Sigmoid colon (tissue), 7 donors: ENCODE data around the gene TSPAN5. TPM values are rescaled to one million over a fixed set of nuclear protein-coding genes. Genes with fewer than 3 reads are reported as not detected.

Source experiments
- DNase-seq: peaks from one replicate; pipeline ENCODE4 v3.0.0-alpha.2; 2019
- H3K27ac ChIP-seq, 4 donors: fragments of 200-600 bp; sonication (generic); one replicate each; pipeline ENCODE4 v1.5.1; 2016 to 2019; ENCODE audit warnings: mild to moderate bottlenecking in 1 of 4
- H3K27me3 ChIP-seq, 3 donors: fragments of 200-600 bp; sonication (generic); one replicate each; pipeline ENCODE4 v1.5.1; 2019; ENCODE audit warnings: mild to moderate bottlenecking in 1 of 3
- H3K36me3 ChIP-seq, 4 donors: fragments of 200-600 bp; sonication (generic); one replicate each; pipeline ENCODE4 v1.5.1; 2016 to 2019
- H3K4me1 ChIP-seq, 4 donors: fragments of 200-600 bp; sonication (generic); one replicate each; pipeline ENCODE4 v1.5.1; 2017 to 2019
- H3K4me3 ChIP-seq, 4 donors: fragments of 200-600 bp; sonication (generic); one replicate each; pipeline ENCODE4 v1.5.1; 2017 to 2019; ENCODE audit warnings: mild to moderate bottlenecking in 2 of 4, moderate library complexity in 1 of 4
- H3K9me3 ChIP-seq, 4 donors: fragments of 200-600 bp in 3 of 4; sonication (generic) in 3 of 4; one replicate each; pipeline versions ENCODE4 v1.5.1 to v1.6.1; 2013 to 2019
- CTCF ChIP-seq, 4 experiments: fragments of 450-650 bp in 3 of 4; fragments of 200-600 bp in 1 of 4; IDR thresholded peaks; one replicate each; pipeline ENCODE4 v1.5.1; 2016 to 2019; ENCODE audit warnings: antibody characterized with exemption in 4 of 4, mild to moderate bottlenecking in 3 of 4, moderate library complexity in 2 of 4
- EP300 ChIP-seq, 4 donors: sonication (generic); formaldehyde crosslinking; IDR thresholded peaks; one replicate each; pipeline ENCODE4 v1.6.1; 2017; ENCODE audit warnings: antibody characterized with exemption in 4 of 4
- POLR2A ChIP-seq, 2 donors: fragments of 450-650 bp; IDR thresholded peaks; one replicate each; pipeline ENCODE4 v1.6.1; 2016; ENCODE audit warnings: antibody characterized with exemption in 2 of 2, mild to moderate bottlenecking in 2 of 2, moderate library complexity in 2 of 2
- POLR2AphosphoS5 ChIP-seq, 4 donors: sonication (generic); formaldehyde crosslinking; IDR thresholded peaks; one replicate each; pipeline ENCODE4 v1.6.1; 2017; ENCODE audit warnings: antibody characterized with exemption in 4 of 4
- WGBS, 2 donors: extraction: QIAGEN DNeasy Blood & Tissue Kit; methylation state at CpG; one replicate each; pipeline ENCODE4 v1.1.7; 2013; 5-methylcytosine and 5-hydroxymethylcytosine counted together
- intact Hi-C: fragments of 100-400 bp; cut with DNase I; formaldehyde crosslinking; loops from one replicate; pipeline ENCODE4 v1.15.1; 2023
- polyA plus RNA-seq, 3 donors: library from polyadenylated mRNA; stranded (reverse); fragments of 200-250 nt; gene quantifications; one replicate each; pipeline ENCODE4 v1.2.3, GENCODE V29; 2013
- total RNA-seq, 4 donors: library from RNA; depleted of rRNA; stranded (reverse); fragments of >200 nt; gene quantifications; one replicate each; pipeline ENCODE4 v1.1.0, GENCODE V29; 2016
- donor health status: healthy with polysubstance abuse.
- donor health status: Bipolar disorder and iron deficiency.
- donor health status: healthy.

The TSPAN5 gene
- total and polyA plus RNA-seq, 7 donors, result 1.2 to 18.6 (median 11.2) TPM

GRCh38 chr4:98498774-98499173, 159.6 kb downstream of the TSPAN5 start:
- no peak for TF ChIP-seq POLR2A (IDR thresholded peaks at IDR 0.05)
- no peak for TF ChIP-seq POLR2AphosphoS5 (IDR thresholded peaks at IDR 0.05)
- no peak for TF ChIP-seq EP300 (IDR thresholded peaks at IDR 0.05)
- no peak for TF ChIP-seq CTCF (IDR thresholded peaks at IDR 0.05)
- Histone ChIP-seq H3K4me3 (no peak overlapping the region), H3K36me3 (no peaks in the 10 kb centered on the region), H3K4me1 (peaks cover 0 to 28% (median 23%) of the 10 kb centered on the region in 4 donors), H3K27ac (no peak overlapping the region), H3K9me3 (no peaks in the 10 kb centered on the region), H3K27me3 (no peaks in the 10 kb centered on the region)
- intact Hi-C loops, result loop anchor here (10.0 kb wide), 1 partner anchor 156 kb away; the partner anchor contains the start of gene TSPAN5
- 93 to 95% methylated on average over 6 of the region's 6 CpGs for WGBS, 2 donors
- DNase-seq, result no peak

GRCh38 chr4:98496152-98496845, 162.1 kb downstream of the TSPAN5 start:
- Histone ChIP-seq H3K27me3 (no peaks in the 10 kb centered on the region), H3K36me3 (no peaks in the 10 kb centered on the region), H3K9me3 (no peaks in the 10 kb centered on the region), H3K4me3 (no peak overlapping the region), H3K4me1 (peaks cover 0 to 51% (median 34%) of the 10 kb centered on the region in 4 donors), H3K27ac (peak overlapping the region; percentile 35 to 76 (median 60))
- intact Hi-C loops, result loop anchor here (10.0 kb wide), 1 partner anchor 159 kb away; the partner anchor contains the start of gene TSPAN5
- DNase-seq, result no peak
- 94 to 95% methylated on average over 7 of the region's 7 CpGs for WGBS, 2 donors
- TF ChIP-seq POLR2A (IDR thresholded peaks at IDR 0.05) (no peak), POLR2AphosphoS5 (IDR thresholded peaks at IDR 0.05) (no peak), EP300 (IDR thresholded peaks at IDR 0.05) (no peak), CTCF (IDR thresholded peaks at IDR 0.05) (no peak)

DNA sequence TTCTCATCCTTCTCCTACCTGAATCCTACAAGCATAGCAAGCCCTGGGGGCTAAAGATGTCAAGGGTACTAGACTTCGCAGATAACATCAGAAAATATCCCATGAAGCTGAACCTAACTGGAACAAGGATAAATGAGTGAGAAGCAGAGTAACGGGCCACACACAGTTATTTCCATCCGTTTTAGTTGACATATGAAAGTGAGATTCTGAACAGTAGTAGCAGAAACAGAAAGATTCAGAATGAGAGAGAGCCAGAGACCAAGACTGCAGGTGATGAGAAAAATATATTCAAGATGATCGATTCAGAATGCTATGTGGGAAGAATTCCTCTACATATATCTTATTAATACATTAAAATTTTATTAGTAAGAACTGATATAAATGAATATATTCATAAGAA, 165.1 kb downstream of the TSPAN5 start:
- Histone ChIP-seq H3K27me3 (no peaks in the 10 kb centered on the region), H3K36me3 (no peaks in the 10 kb centered on the region), H3K9me3 (no peaks in the 10 kb centered on the region), H3K4me1 (peaks cover 0 to 57% (median 34%) of the 10 kb centered on the region in 4 donors), H3K27ac (no peak overlapping the region), H3K4me3 (no peak overlapping the region)
- WGBS, 2 donors, result 75 to 77% methylated on average over 4 of the region's 4 CpGs
- TF ChIP-seq POLR2AphosphoS5 (IDR thresholded peaks at IDR 0.05) (no peak), CTCF (IDR thresholded peaks at IDR 0.05) (no peak), POLR2A (IDR thresholded peaks at IDR 0.05) (no peak), EP300 (IDR thresholded peaks at IDR 0.05) (no peak)
- DNase-seq, result no peak
- intact Hi-C loops, result loop anchor here (10.0 kb wide), 1 partner anchor 162 kb away; the partner anchor contains the start of gene TSPAN5

DNA sequence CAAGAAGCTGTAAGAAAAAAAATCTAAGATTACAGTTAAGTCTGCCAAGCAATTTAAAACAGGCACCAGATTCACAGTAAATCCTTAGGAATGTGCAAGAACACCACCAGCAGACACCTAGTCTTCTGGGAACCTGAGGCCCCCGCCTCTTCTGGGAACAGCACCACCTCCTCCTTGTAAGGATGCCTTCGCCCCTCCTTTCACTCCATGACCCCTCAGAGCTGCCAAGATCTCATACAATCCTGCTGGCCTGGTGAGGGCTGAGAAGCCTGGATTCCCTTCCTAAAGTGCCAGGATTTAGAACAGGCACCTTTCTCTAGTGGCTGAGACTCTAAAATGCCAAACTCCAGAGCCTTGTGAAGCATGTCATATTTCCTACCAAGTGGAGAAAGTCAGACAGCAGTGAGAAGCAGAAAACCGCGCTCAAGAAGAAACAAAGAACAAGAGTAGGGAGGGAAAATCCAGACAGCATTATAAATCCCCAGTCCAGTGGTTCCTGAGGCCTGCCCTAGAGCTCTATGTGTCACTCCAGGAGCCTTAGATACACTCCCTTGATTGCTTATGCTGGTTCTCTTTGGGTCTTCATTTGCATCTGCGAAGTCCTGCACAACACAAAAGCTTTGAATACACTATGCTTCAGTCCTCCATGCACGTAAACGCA, 166.4 kb downstream of the TSPAN5 start:
- no peaks in the 10 kb centered on the region for H3K27me3 ChIP-seq
- WGBS, 2 donors, result 93 to 97% methylated on average over 7 of the region's 7 CpGs
- H3K9me3 ChIP-seq, result no peaks in the 10 kb centered on the region
- H3K4me3 ChIP-seq, result no peak overlapping the region
- intact Hi-C loops, result loop anchor here (10.0 kb wide), 1 partner anchor 163 kb away; the partner anchor contains the start of gene TSPAN5
- DNase-seq, result no peak
- peak overlapping the region; percentile 4 to 68 (median 66) for H3K27ac ChIP-seq
- TF ChIP-seq EP300 (IDR thresholded peaks at IDR 0.05), result no peak
- no peak for TF ChIP-seq POLR2A (IDR thresholded peaks at IDR 0.05)
- TF ChIP-seq CTCF (IDR thresholded peaks at IDR 0.05), result no peak
- no peak for TF ChIP-seq POLR2AphosphoS5 (IDR thresholded peaks at IDR 0.05)
- H3K4me1 ChIP-seq, result peaks cover 0 to 57% (median 34%) of the 10 kb centered on the region in 4 donors
- no peaks in the 10 kb centered on the region for H3K36me3 ChIP-seq
